Skeletal muscle cell (primary cell): ENCODE measurements around the gene ICAM5.
A peak's percentile ranks its signal among the peaks of the same experiment; 100 is the strongest.
"Not testable (repeated sequence)": the region's sequence is repeated elsewhere in the genome, so short reads cannot be mapped to it uniquely, and the experiment has no call there.

Source experiments
- DNase-seq: peaks from one replicate; pipeline ENCODE4 v3.0.0-alpha.2; 2010; ENCODE audit warnings: low read depth
- H3K4me3 ChIP-seq: 2 replicates; pipeline ENCODE4 v1.5.1; 2011; ENCODE audit warnings: low read depth, mild to moderate bottlenecking, control low read depth, low read length, moderate library complexity

Gene ICAM5

GRCh38 chr19:10289836-10290356 lies at the start of gene ICAM5:
ICAM5 (plus strand) TSS chr19:10289952; CDS start chr19:10290044, 92 bp downstream.
- H3K4me3 ChIP-seq = peak within 1 kb of the TSS; percentile 60
- DNase-seq = no peak

- H3K4me3 ChIP-seq, DNase-seq: not testable (repeated sequence)
Measured at GRCh38 chr19:10241826-10242449, 47.8 kb upstream of the ICAM5 start.

DNA sequence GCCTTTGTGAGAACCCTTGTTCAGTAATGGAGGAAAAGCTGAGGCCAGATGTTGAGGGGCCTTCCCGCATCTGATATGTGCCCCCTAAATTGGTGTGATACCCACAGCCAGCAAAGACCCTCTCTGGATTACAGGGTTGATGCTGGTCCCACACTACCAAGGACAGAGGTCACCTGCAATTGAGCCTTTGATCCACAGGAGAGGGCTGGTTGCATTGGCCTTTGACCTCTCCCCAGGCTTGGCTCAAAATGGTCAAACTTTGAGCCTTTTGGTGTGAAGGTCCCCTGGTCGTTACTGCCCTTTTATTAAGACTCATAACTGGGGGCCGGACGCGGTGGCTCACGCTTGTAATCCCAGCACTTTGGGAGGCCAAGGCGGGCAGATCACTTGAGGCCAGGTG lies 46.1 kb upstream of the ICAM5 start:
- DNase-seq = no peak
- no peak overlapping the region for H3K4me3 ChIP-seq

GRCh38 chr19:10245189-10245939 lies 44.4 kb upstream of the ICAM5 start:
- H3K4me3 ChIP-seq = no peak overlapping the region
- no peak for DNase-seq

DNA sequence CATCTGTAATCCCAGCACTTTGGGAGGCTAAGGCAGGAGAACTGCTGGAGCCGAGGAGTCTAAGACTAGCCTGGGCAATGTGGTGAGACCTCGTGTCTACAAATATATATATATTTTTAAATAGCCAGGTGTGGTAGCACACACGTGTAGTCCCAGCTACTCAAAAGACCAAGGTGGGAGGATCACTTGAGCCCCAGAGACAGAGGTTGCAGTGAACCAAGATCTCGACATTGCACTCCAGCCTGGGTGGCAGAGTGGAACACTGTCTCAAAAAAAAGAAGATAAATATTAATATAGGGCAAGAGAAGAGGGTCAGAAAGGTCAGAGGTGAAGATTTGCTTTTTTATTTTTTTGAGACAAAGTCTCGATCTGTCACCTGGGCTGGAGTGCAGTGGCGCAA lies 43.2 kb upstream of the ICAM5 start:
- DNase-seq = no peak
- H3K4me3 ChIP-seq = no peak overlapping the region

DNA sequence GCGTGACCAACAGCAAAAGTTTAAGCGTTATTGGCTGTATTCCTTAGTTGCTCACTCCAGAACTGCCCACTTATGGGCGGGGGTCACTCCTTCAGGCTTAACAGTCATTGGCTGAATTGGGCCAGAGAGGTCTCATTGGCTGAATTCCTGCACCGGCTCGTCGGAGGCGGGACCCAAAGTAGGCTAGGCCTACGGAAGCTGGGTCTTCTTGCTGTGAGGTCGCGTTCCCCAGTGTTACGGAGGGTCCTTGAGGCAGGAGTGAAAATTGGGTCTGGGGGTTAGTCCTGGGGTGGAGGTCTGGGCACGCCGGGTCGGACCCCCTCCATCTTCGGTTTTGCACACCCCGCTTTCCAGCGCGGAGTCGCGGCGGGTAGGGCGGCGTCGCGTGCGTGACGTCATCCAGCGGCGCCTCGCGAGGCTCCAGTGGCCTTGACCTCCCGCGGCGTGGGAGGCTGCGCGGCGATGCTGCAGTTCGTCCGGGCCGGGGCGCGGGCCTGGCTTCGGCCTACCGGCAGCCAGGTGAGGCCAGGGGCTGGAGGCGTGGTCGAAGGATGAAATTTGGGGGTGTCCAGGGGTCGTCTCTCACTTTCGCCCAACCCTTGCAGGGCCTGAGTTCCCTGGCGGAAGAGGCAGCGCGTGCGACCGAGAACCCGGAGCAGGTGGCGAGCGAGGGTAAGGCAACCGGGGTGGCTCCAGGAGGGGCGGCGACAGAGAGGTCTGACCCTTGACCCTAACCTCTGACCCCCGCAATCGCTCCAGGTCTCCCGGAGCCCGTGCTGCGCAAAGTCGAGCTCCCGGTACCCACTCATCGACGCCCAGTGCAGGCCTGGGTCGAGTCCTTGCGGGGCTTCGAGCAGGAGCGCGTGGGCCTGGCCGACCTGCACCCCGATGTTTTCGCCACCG lies 37.7 kb upstream of the ICAM5 start, which contains the start of gene MRPL4:
Gene MRPL4 (plus strand): TSS at position 423 of the 903 bp plus-strand sequence. CDS start 40 bp downstream, at position 463.
- DNase-seq = peak; percentile 94
- H3K4me3 ChIP-seq = peak within 1 kb of the TSS; percentile 97

DNA sequence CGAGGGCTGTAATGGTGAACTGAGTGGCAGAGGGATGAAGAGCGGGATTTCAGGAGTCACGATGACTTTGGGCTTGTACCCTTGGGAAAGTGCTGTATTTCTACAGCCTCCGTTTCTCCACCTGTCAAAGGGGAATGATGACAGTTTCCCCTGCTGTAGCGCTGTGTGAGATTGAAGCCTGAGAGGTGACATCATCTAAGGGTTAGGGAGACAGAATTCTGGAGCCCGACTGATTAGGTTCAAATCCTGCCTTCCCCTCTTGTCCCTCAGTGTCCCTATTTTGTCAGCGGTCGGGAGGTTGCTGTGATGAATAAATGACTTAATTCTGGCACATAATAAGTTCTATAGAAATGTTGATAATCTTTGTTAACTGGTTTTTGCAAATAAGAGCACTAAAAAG lies 37.0 kb upstream of the ICAM5 start:
- H3K4me3 ChIP-seq = peak overlapping the region; percentile 97
- no peak for DNase-seq

- H3K4me3 ChIP-seq = no peak overlapping the region
- DNase-seq = no peak
Measured at GRCh38 chr19:10254244-10254643, 35.5 kb upstream of the ICAM5 start.

DNA sequence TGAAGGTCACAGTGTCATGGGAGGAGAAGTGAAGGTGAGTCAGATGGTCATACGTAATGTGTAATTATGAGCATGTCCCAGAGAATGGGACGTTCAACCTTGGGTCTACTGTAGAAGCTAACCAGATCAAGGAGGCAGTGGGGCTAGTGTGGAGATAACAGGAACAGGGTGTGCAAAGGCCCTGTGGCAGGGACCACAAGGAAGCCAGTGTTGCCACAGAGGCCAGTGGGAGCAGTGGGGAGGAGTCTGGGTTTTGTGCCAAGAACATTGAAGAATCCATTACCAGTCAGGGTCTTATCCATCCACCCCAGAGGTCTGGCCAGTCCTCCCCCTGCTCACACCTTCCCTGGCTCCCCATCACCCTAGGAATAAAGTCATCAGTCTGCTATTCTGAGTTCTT lies 34.4 kb upstream of the ICAM5 start:
- no peak overlapping the region for H3K4me3 ChIP-seq
- DNase-seq = no peak

- DNase-seq = no peak
- no peak overlapping the region for H3K4me3 ChIP-seq
Measured at GRCh38 chr19:10256551-10256950, 33.2 kb upstream of the ICAM5 start.

DNA sequence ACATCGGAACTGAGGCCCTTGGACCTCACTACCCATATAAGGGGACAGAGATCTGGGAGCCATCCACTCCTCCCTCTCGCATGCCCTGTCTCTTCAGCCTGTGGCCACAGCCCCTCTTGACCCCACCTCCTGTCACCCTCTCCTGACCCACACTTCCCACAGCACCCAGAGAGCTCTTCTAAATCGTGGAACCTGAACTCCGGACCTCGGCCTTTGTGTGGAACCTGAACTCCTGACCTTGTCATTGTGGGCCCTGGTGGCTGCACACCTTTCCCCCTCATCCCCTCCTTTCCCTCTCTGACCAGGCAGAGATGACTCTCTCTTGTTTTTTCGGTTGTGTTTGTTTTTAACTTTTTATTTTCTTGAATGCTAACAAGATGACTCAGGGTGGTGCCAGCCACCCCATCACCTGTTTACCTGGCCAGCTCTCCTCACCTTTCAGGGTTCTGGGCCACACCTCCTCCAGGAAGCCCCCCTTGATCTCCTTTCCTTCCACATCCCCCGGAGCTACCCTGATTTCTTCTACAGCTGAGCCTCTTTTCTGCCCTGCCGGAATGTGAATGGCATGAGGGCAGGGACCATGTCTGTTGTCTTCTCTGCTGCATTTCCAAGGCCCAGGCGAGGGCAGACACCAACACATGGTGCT lies 32.7 kb upstream of the ICAM5 start:
- no peak for DNase-seq
- H3K4me3 ChIP-seq = no peak overlapping the region

GRCh38 chr19:10258080-10258710 lies 31.6 kb upstream of the ICAM5 start:
- no peak for DNase-seq
- no peak overlapping the region for H3K4me3 ChIP-seq

DNA sequence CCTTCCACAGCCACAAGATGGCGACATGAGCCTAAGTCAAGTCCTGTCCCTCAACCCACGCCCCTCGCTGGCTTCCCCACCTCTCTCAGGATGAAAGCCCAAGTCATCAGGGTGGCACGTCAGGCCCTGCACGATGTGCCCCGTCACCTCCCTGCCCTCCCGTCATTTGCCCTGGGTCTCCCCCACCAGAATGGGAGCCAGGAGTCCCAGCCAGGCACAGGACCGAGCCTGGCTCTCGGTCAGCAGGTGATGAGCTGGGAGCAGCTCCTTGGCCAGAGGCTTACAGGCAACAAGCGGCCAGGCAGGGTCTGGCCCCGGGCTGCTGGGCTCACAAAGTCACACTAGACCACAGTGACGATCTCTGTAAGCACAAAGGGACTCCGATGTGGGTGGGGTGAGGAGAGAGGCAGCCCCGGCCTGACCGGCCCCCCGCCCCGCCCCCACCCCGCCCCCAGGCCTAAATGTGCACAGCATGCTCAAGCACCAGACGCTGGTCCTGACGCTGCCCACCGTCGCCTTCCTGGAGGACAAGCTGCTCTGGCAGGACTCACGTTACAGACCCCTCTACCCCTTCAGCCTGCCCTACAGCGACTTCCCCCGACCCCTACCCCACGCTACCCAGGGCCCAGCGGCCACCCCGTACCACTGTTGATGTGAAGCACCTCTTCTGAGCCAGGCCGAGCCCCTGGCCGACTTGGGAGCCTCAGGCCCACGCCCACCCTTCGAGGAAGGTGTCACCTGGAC lies 30.4 kb upstream of the ICAM5 start:
- DNase-seq = peak; percentile 26

GRCh38 chr19:10260141-10260584 lies 29.6 kb upstream of the ICAM5 start:
- no peak for DNase-seq
- no peak overlapping the region for H3K4me3 ChIP-seq

More for the DNA sequence above, 30.4 kb upstream of the ICAM5 start:
- no peak overlapping the region for H3K4me3 ChIP-seq

DNA sequence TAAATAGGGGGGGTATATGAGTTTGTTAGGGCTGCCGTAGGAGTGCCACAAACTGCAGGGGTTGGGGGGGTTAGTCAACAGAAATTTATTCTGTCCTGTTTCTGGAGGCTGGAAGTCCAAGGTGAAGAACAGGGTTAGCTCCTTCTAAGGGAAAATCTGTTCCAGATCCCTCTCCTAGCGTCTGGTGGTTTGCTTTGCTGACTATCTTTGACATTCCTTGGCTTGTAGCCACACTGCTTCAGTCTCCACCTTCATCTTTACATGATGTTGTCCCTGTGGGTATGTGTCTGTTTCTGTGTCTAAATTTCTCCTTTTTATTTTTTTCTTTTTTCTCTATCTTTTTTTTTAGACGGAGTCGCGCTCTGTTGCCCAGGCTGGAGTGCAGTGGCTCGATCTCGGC lies 27.0 kb upstream of the ICAM5 start:
- no peak for DNase-seq
- H3K4me3 ChIP-seq = no peak overlapping the region

GRCh38 chr19:10266706-10267105 lies 23.0 kb upstream of the ICAM5 start:
- no peak for DNase-seq
- H3K4me3 ChIP-seq = no peak overlapping the region

- DNase-seq = no peak
- no peak overlapping the region for H3K4me3 ChIP-seq
Measured at GRCh38 chr19:10268071-10268470, 21.7 kb upstream of the ICAM5 start.
